Measurements from ENCODE around the gene GPHN. TPM values are rescaled to one million over a fixed set of nuclear protein-coding genes. Genes with fewer than 3 reads are reported as not detected.
"Not testable (repeated sequence)": the region's sequence is repeated elsewhere in the genome, so short reads cannot be mapped to it uniquely, and the experiment has no call there.

The GPHN gene
- total RNA-seq, 1 donor = 8.3 TPM

DNA sequence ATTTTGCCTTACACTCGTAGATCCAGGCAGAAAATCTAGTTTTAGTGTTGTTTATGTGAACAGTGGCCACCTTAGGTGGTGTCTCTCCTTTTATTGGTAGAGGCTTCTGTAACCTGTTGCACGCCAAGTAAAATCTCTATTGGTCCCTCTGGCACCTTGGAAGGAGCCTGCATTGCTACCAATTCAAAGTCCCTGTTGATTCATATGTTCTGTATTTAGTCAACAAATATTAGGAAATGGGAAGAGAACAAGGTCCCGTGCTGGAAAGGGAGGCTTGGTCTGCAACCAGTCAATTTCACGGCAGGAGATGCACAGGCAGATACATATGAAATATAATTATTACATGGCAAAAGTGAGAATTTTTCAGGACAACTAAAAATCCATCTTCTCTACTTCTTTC, 6.4 kb upstream of the GPHN start:
- DNase-seq (ENCODE audit: insufficient read length, low spot score, missing footprints) = no peak
- no peak overlapping the region for H3K27ac ChIP-seq (ENCODE audit: low read depth, low read length)
- TF ChIP-seq, protein P1, sequence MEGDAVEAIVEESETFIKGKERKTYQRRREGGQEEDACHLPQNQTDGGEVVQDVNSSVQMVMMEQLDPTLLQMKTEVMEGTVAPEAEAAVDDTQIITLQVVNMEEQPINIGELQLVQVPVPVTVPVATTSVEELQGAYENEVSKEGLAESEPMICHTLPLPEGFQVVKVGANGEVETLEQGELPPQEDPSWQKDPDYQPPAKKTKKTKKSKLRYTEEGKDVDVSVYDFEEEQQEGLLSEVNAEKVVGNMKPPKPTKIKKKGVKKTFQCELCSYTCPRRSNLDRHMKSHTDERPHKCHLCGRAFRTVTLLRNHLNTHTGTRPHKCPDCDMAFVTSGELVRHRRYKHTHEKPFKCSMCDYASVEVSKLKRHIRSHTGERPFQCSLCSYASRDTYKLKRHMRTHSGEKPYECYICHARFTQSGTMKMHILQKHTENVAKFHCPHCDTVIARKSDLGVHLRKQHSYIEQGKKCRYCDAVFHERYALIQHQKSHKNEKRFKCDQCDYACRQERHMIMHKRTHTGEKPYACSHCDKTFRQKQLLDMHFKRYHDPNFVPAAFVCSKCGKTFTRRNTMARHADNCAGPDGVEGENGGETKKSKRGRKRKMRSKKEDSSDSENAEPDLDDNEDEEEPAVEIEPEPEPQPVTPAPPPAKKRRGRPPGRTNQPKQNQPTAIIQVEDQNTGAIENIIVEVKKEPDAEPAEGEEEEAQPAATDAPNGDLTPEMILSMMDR (IDR thresholded peaks at IDR 0.05; ENCODE audit: extremely low read depth, low read depth, low read length) = no peak
- H3K79me2 ChIP-seq (ENCODE audit: insufficient read depth, low read length) = no peaks in the 10 kb centered on the region
- no peak overlapping the region for H3K4me2 ChIP-seq (ENCODE audit: insufficient read depth, low read length)
- no peak overlapping the region for H3K4me3 ChIP-seq (ENCODE audit: insufficient read depth, low read length)
- H3K9me3 ChIP-seq (ENCODE audit: low read depth, low read length) = no peaks in the 10 kb centered on the region
- no peaks in the 10 kb centered on the region for H3K4me1 ChIP-seq (ENCODE audit: insufficient read depth, low read length)
- no peak overlapping the region for H2AFZ ChIP-seq (ENCODE audit: low read length)
- no peaks in the 10 kb centered on the region for H4K20me1 ChIP-seq (ENCODE audit: insufficient read depth, low read length)
- H3K27me3 ChIP-seq (ENCODE audit: insufficient read depth, low read length) = no peaks in the 10 kb centered on the region
- H3K36me3 ChIP-seq (ENCODE audit: insufficient read depth, low read length) = no peaks in the 10 kb centered on the region

GRCh38 chr14:66502836-66503235, 5.1 kb upstream of the GPHN start:
- DNase-seq (ENCODE audit: insufficient read length, low spot score, missing footprints); H3K36me3 ChIP-seq (ENCODE audit: insufficient read depth, low read length); H3K4me3 ChIP-seq (ENCODE audit: insufficient read depth, low read length); H3K4me1 ChIP-seq (ENCODE audit: insufficient read depth, low read length); H2AFZ ChIP-seq (ENCODE audit: low read length); H3K79me2 ChIP-seq (ENCODE audit: insufficient read depth, low read length); H4K20me1 ChIP-seq (ENCODE audit: insufficient read depth, low read length); H3K27me3 ChIP-seq (ENCODE audit: insufficient read depth, low read length); H3K4me2 ChIP-seq (ENCODE audit: insufficient read depth, low read length); H3K9me3 ChIP-seq (ENCODE audit: low read depth, low read length); H3K27ac ChIP-seq (ENCODE audit: low read depth, low read length): not testable (repeated sequence)

GRCh38 chr14:66503532-66503931, 4.4 kb upstream of the GPHN start:
- Histone ChIP-seq H3K4me2 (ENCODE audit: insufficient read depth, low read length) (no peak overlapping the region), H3K4me3 (ENCODE audit: insufficient read depth, low read length) (no peak overlapping the region), H3K9me3 (ENCODE audit: low read depth, low read length) (no peaks in the 10 kb centered on the region), H3K27ac (ENCODE audit: low read depth, low read length) (no peak overlapping the region), H2AFZ (ENCODE audit: low read length) (peak overlapping the region; percentile 12), H3K27me3 (ENCODE audit: insufficient read depth, low read length) (no peaks in the 10 kb centered on the region), H3K36me3 (ENCODE audit: insufficient read depth, low read length) (no peaks in the 10 kb centered on the region), H3K79me2 (ENCODE audit: insufficient read depth, low read length) (no peaks in the 10 kb centered on the region), H4K20me1 (ENCODE audit: insufficient read depth, low read length) (no peaks in the 10 kb centered on the region), H3K4me1 (ENCODE audit: insufficient read depth, low read length) (peaks cover 3% of the 10 kb centered on the region)
- DNase-seq (ENCODE audit: insufficient read length, low spot score, missing footprints) = no peak
- TF ChIP-seq, protein P1 (IDR thresholded peaks at IDR 0.05; ENCODE audit: extremely low read depth, low read depth, low read length) = no peak

DNA sequence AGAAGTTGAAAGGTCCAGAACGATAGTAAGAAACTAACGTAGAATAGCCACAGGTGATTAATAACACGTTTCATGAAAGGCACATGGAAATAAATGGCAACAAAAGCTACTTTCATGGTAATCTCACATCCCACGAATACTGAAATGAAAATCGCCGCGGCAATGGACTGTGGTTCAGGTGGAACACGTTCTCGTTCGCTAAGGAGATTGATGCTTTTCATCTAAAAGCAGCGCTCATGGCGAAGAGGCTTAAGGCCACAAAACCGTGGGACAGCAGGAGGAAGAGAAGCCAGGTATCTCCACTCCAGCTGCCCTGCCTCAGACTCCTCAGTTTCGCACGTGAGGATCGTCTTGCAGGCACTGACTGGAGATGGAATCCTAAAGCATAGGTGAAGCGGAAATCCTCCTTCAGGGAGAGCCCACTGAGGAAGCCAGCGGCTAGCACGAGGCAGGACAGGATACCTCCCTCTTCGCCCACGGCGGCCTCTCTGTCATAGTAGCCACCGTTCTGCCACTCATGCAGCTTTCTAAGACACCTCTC, 696 bp upstream of the GPHN start:
- Histone ChIP-seq H2AFZ (ENCODE audit: low read length) (peak overlapping the region; percentile 98), H3K9me3 (ENCODE audit: low read depth, low read length) (no peaks in the 10 kb centered on the region), H3K36me3 (ENCODE audit: insufficient read depth, low read length) (no peaks in the 10 kb centered on the region), H3K79me2 (ENCODE audit: insufficient read depth, low read length) (peaks cover 20% of the 10 kb centered on the region), H3K27me3 (ENCODE audit: insufficient read depth, low read length) (no peaks in the 10 kb centered on the region), H3K4me3 (ENCODE audit: insufficient read depth, low read length) (peak overlapping the region; percentile 93), H3K27ac (ENCODE audit: low read depth, low read length) (peak overlapping the region; percentile 61), H3K4me2 (ENCODE audit: insufficient read depth, low read length) (peak overlapping the region; percentile 92), H4K20me1 (ENCODE audit: insufficient read depth, low read length) (peaks cover 17% of the 10 kb centered on the region), H3K4me1 (ENCODE audit: insufficient read depth, low read length) (peaks cover 11% of the 10 kb centered on the region)
- no peak for DNase-seq (ENCODE audit: insufficient read length, low spot score, missing footprints)
- TF ChIP-seq, protein P1 (IDR thresholded peaks at IDR 0.05; ENCODE audit: extremely low read depth, low read depth, low read length) = no peak
